GM19395 (cell line): ENCODE data around the gene LIPM.

Source experiments
- ATAC-seq: cut with Tn5 transposase; IDR thresholded peaks from one replicate; pipeline ENCODE4 v1.9.1; 2021; ENCODE audit warnings: mild to moderate bottlenecking, moderate library complexity; ENCODE audit not compliant: unreplicated experiment

LIPM gene, protein sequence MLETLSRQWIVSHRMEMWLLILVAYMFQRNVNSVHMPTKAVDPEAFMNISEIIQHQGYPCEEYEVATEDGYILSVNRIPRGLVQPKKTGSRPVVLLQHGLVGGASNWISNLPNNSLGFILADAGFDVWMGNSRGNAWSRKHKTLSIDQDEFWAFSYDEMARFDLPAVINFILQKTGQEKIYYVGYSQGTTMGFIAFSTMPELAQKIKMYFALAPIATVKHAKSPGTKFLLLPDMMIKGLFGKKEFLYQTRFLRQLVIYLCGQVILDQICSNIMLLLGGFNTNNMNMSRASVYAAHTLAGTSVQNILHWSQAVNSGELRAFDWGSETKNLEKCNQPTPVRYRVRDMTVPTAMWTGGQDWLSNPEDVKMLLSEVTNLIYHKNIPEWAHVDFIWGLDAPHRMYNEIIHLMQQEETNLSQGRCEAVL

DNA sequence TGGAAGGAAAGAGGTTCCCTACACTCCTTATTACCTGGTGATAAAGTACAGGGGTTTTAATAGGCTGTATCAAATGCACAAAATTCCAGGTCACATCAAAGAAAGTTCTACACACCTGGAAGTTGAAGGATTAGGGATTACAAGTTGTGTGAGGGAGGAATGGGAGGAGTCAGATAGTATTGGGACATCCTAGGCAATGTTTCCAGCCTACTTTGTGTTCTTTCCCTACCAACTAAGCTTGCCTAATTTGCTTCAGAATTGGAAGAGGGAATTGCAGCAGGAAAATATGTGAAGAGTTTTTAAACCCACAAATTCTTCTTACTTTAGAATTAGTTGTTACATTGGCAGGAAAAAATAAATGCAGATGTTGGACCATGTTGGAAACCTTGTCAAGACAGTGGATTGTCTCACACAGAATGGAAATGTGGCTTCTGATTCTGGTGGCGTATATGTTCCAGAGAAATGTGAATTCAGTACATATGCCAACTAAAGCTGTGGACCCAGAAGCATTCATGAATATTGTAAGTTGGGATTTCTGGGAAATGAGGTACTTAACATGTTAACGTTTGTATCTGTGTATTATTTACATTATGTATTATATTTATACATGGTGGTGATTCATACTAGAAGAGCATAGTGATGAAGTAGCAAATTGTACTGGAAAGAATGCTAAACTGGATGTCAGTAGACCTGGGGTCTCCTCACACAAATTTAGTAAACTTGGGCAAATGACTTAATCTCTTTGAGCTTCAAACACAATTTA is at the start of gene LIPM:
LIPM (plus strand) TSS at position 208 of the 763 bp plus-strand sequence; CDS start at position 375, 167 bp downstream.
- no peak for ATAC-seq

DNA sequence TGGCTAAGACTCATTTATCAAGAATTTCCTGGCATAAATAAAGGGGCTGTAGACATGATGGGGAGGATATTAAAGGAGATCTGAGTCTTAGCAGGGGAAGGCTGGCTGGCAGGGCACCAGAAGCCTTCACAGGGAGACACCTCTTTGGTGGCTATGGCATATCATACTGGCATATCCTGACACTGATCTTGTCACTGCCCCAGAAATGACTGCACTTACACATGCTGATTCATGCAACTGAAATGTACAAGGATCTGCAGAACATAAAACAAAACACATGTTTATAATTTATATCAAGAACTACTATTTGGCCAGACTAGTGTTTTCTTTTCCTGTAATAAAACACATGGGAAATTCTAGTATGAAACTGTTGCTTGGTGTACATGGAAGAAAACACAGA is 48.2 kb upstream of the LIPM start:
- ATAC-seq, result no peak

DNA sequence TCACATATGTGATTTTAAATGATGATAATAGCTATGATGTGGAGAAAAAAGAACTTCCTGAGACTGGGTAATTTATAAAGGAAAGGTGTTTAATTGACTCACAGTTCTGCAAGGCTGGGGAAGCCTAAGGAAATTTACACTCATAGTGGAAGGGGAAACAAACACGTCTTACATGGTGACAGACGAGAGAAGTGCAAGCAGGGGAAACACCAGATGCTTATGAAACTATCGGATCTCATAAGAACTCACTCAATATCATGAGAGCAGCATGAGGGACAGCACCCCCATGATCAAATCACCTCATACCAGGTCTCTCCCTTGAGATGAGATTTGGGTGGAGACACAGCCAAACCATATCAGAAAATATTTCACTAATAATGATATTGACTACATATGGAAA is 46.8 kb upstream of the LIPM start:
- ATAC-seq, result peak; percentile 84

DNA sequence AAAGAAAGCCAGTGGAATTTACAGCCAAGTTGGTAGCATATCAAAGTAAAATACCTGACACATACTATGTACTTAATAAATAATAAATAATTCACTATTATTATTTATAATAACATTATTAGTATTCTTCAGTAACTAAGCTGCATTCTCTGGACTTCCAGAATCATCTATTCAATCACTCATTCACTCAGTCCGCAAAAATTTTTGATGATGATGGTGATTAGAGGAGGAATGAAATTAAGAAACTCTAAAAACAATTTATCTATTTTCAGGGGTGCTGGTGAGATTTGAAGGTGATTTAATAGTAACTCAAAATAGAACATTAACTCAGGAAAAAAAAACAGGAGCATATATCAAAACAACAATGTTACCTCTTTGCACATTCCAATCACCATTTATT is 45.9 kb upstream of the LIPM start:
- ATAC-seq, result no peak

DNA sequence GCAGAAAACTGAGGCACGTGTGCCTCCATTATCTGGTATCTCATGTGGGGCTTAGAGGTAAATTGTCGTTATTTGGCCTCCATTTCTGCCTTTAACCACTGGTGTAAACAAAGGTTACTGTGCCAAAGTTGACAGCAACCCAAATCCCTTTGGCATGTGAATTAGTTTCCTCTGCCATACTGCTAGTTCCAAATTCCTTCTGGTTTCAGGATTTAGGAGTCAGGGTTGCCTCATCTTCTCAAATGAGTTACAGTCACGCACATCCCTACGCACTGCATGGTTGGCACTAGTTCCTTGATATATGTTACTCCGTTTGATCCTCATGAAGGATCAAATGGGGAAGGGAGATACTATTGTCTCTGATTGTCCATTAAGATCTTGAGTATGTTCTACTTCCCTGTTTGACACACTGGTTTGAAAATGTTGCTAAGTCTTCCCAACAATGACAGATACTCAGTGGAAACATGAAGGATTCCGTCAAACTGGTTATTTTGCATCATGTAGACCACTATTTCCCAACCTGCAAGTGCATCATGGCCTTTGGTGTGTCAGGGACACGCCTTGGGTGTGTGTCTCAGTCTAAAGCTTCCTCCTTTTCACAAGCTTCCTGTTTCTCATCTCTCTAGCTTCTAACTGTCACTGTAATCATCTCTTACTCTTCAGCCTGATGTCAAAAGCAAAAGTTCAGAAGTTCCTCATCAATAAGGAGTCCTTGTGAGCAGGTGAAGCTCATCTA is 43.0 kb upstream of the LIPM start, which contains the start of gene LIPN:
LIPN (plus strand) TSS at position 655 of the 736 bp plus-strand sequence. CDS start 1,386 bp downstream, outside the sequence.
- no peak for ATAC-seq

DNA sequence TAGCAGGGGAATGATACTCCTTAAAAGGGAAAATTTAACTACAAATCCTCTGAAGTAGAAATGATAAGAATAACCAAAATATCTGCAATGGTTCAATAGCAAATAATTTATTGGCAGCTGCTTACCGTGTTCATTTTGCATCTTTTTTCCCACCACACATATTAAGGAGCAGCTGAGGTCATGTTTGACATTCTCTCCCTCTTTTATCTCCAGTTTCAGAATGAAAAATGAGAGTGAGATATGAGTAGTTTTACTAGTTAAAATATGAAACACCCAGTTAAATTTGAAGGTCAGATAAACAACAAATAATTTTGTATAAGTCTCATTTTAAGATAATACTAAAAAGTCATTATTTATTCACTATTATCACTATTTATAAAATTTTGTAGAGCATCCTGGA is 39.6 kb upstream of the LIPM start:
- ATAC-seq, result no peak

DNA sequence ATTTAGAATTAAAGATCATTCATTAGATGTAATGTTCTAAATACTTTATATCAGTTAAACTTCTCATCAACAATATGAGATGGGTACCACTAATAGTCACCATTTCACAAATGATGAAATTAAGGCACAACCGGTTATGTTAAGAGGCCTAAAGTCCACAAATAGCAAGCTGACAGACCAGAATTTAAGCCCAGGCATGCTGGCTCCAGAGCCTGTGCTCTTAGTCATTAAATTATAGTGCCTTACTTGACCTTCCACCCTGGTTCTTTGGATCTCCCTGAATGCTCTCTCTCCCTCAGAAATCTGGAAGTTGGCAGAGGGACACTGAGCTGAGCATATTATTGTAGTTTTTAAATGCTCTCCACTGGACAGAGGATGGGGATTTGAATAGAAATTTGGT is 39.1 kb upstream of the LIPM start:
- ATAC-seq, result no peak

DNA sequence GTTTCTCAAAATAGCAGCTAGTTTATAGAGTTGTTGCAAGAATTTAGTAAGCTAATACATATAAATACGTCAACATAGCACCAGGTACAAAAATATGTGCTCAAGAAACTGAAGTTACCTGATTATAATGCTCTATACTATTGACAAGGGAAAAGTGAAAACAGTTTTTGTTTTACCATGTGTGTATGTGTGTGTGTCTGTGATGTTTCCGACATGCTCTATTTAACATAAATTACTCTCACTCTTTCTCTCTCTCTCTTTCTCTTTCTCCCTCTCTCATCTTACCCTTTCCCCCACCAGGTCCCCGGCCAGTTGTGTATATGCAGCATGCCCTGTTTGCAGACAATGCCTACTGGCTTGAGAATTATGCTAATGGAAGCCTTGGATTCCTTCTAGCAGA is 38.4 kb upstream of the LIPM start:
- no peak for ATAC-seq

DNA sequence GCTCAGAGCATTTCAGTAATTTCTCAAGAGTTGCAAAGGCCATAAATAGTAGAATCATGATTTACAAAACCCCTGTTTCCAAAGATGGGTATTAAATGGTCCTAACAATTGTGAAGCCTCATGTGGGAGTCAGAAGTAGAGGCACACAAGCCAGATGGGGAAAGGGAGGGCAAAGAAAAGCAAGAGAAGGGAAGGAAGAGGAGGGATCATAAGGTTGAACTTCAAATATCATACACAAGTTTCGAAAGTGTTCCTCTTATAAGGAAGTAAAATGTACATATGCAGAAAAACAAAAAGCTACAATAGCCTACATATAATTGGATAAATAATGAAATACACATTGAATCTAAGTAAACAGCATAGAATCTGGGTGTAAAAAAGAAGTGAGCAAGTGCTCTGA is 36.7 kb upstream of the LIPM start:
- no peak for ATAC-seq

DNA sequence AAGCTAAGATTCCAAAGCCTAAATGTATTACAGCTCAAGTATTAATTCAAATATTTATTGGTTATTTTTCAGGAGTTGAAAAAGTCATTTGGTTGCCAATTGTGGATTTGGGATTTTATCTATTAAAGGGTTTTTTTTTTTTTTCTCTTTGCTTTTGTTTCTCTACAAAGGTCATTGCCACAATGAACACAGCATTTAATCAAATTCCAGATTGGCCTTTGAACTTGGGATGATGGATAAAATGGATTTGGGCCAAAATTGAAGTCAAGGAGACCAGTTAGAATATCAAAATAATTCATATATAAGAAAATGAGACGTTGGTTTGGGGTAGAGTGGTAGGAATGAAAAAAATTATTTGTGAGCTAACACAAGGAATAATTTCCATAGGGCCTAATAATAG is 33.1 kb upstream of the LIPM start:
- ATAC-seq, result no peak

DNA sequence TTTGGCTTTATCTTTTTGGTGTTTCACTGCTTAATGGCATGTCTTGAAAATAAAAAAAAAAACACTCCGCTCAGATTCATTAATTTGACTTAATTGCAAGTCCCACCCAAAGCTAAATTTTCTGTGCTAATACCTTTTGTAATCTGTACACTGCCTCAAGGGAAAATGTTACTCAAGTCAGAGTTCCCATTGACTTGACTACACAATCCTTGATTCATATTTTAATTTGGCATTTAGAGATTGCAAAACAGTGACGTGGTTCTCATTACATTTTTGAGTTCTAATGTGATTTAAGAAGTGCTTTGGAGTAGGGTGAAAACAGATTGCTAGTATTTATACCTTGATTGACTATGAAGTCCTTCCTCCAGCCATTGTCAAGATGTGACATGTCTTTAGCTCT is 21.3 kb upstream of the LIPM start:
- no peak for ATAC-seq

DNA sequence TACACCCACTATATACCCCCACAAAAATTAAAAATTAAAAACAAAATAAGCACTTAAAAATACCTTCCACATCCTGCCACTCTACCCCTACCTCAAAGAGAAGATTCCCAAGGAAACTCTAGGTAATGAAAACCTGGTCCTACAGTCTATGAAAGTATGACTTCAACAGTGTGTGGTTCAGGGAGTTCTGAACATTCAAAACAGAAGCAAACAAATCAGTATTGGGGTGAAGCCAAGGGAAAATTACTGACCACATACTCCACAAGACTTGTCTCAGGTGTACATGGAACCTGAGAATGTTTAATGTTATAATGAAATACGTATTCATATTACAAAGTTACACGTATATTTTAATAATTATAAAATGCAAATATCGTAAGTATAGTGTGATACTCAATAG is 20.3 kb upstream of the LIPM start:
- ATAC-seq, result no peak

DNA sequence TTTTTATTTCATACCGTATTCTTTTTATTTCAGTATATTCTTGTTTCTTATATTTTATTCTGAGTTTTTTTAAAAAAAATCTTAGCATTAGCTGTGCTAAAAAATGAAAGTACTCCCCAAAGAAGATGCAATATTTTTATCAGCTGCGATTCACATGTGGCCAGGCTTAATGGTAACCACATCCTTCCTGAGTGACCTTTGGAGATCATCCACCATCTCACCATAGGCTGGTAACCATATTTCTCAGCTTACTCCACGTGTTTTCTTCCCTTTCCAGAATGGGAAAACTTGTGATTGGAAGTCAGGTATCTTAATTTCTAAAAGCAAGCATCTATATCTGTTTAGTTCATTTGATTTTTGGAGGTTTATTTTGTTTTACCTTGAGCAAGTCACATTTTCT is 18.8 kb upstream of the LIPM start:
- no peak for ATAC-seq

DNA sequence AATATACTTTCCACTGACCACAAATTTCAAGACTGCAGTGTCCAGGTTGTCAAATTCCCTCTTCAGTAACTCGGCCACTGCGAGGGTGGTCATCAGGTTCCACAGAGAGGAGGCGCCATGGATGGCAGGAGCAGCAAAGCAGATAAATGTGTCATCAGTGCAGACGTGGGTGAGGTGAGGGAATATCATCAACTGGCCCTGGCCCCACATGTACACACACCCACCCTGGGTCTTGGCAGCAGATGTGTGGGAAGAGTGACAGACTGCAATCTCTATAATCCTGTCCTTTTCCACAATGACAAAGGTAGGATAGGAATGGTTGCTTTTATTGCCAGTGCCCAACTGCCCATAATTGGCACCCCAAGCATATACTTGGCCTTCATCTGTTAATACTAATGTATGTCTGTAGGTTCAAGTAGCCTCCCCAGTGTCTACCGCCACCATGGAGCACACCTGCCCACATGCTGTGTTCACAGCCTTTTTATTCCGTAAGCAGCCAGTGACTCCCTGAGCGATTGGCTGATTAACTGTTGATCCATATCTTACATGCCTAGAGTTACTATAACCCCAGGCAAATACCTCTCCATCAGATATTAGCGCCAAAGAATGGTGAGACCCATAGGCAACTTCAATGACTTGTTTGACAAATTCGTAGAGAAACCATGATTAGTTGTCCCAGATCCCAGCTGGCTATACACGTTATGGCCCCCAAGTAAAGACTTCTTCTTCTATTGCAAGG is 16.3 kb upstream of the LIPM start:
- ATAC-seq, result no peak

DNA sequence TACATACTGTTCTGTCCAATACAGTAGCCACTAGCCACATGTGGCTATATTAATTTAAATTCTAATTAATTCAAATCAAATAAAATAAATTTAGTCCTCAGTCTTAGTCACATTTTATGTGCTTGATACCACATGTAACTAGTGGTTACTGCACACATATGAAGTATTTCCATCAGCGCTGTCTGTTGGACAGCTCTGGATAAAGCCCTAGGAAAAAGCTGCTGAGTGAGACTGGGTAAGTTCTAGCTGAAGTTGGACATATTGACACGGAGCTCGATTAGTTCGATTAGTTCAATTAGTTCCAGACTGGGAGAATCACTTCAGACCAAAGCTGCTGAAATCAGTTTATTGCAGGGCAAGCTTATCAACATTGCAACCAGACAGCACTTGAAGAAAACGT is 15.1 kb upstream of the LIPM start:
- ATAC-seq, result no peak

DNA sequence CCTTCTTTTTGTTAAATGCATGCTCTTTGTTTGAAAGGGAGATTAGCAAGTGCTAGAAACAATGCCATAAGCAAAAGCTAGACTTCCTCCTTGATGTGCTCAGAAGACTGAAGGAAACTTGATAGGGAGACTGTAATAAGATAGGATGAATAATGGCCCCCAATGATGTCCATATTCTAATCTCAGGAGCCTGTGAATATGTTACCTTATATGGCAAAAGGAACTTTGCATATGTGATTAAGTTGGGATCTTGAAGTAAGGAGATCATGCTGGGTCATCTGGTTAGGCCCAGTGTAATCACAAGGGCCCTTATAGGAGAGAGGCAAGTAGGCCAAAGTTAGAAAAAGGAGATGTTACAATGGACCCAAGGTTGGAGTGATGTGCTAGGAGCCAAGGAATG is 13.6 kb upstream of the LIPM start:
- no peak for ATAC-seq

DNA sequence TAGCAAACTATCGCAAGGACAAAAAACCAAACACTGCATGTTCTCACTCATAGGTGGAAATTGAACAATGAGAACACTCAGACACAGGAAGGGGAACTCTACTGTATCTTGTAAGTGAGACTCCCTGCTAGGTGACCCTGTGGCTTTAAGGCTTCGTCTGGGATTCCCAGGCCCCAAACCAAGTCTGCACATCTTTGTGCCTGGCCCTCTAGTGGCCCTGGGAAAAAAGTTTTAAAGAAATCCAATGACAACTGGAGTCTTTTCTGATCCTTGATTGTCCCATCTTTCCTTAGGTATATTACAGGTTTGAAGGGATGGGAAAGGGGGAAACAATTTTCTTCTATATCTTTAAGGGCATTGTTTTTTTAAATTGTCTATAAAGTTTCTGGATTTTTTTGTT is 10.6 kb upstream of the LIPM start:
- no peak for ATAC-seq

DNA sequence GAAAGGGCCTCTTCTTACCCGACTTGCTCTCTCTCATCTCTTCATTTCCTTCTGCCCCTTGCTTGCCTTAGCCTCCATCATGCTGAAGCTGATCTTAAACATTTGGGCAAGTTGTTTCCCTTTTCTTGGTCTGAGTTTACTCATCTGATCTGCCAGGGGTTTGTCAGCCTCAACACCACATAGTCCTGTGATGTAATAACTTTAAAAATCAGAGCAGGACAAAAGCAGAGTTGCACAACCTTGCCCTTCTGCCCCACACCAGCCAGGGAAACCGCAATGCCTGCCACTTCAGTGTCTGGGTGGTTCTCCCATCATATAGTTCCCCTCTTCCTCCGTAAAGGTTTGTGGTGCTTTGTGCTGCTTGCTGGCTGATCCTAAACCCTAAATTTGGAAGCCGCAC is 9.9 kb upstream of the LIPM start:
- no peak for ATAC-seq

DNA sequence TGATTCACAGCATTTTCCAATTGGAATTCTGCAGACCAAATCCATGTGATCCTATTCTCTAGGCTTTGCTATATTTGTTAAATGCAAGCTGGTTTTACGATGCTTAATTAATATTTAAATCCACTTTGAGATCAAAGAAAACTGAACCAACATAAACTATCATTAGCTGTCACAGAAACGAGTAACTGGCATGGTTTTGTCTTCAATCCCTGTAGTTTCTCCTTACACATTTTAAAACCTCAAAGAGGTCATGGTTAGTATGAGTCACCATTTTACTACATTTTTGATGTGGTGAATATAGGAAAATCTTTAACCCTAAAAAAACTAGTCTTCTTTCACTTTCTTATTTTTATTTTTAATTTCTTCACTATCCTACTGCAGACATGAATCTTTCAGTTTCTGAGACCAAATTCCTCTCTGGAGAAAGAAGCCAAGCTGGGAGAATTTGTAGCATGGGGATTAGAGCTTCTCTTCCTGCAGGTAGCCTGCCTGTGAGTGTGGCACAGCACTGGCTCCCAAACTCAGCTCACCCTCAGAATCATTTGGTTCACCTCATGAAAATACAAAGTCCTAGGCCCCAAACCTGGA is 8.7 kb upstream of the LIPM start:
- ATAC-seq, result no peak

DNA sequence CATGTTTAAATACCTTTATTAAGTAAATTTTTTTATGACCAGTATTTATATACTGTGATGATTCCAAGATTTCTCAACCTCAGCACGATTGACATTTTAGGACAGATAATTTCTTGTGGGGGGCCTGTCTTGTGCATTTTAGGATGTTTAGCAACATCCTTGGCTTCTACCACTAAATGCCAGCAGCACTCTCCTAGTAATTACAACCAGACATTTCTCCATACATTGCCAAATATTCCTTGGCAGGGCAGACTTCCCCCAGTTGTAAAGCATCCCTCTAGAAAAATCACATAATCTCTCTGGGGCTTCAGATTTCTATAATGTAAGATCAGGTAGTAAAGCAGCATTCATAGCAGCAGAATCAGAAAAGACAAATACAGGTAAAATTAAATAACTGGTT is 7.8 kb upstream of the LIPM start:
- ATAC-seq, result no peak
